ENCODE measurements around the gene RAB23.
"Not testable (repeated sequence)": the region's sequence is repeated elsewhere in the genome, so short reads cannot be mapped to it uniquely, and the experiment has no call there.

RAB23 gene

DNA sequence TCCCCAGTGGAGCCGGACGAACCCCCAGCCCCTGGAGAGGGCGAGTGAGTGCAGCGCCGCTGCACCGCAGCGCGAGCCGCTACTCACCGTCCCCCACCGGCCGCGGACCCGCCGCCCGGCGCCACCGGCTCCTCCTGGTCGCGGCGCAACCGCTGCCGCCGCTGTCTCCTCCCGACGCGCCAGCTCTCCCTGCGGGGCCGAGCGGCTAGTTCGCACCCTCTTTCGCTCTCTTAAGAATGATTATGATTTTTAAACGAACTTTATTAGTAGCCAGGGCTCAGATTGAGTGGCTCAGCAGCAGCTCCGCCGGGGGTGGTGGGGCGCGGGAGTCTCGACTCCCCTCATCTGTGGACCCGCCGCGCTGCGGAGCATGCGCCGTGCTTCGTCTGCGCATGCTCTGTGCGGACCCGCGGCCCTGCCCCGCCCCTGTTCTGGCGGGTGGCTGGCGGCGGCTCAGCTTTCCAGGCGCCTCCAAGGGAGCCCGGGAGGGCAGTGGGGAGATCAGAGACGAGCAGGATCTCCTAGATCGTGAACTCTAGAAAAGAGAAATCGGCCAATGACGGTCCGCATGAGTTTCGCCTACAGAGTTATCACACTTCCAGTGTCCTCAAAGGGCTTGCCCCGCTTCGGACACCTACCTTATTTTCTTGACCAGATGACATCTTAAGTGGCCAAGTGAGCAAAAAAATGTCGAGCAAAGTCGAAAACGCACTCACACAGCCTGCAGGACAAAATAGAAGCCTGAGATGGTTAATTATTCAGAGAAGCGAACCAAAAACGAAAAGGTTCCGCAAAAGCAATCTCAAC, at the start of gene RAB23:
Gene RAB23, minus strand, starts transcription at position 372 of the 807 bp plus-strand sequence. CDS start 11,927 bp downstream, outside the sequence.
- DNase-seq (ENCODE audit: low spot score) = peak; percentile 86

DNA sequence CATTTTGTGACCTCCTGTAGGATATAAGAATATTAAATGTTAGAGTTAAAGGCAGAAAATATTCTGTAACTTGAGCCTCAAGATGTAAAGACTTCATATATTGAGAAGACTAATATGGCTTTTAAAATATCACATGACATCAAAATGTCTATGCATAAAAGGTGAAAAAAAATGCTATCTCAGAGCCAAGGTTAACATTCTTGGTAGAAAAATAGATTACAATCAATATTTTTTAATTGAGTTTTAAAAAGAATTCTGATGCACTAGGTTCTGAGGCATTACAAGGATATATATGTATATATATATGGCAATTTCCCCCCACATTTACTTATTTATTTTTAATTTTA, 46.2 kb upstream of the RAB23 start:
- DNase-seq (ENCODE audit: low spot score) = no peak

DNA sequence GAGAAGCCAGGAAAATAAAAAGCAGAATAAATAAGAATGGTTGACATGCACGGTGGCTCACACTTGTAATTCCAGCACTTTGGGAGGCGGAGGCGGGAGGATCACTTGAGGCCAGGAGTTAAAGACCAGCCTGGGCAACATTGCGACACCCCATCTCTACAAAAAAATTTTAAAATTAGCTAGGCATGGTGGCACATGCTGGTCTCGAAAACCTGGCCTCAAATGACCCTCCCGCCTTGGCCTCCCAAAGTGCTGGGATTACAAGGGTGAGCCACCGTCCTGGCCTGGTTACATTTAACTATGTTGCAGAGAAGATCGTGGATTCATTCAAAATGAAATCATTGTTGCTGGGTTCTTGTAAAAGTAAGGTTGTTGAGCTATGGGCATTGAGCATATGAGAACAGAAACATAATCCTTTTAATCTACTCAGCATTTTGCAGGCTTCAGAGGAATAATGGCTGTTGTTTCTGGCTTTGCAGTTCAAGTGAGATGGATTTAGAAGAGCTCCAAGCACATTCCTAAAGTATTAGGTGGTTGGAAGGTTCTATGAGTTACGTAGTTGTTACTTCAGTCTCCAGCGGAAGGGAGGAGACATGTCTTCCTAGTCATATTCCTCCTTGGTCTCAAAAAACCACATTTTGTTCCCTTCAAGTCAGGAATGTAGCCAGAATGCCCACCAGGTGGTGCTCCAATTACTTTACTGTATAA, 45.6 kb upstream of the RAB23 start:
- DNase-seq (ENCODE audit: low spot score) = no peak

DNA sequence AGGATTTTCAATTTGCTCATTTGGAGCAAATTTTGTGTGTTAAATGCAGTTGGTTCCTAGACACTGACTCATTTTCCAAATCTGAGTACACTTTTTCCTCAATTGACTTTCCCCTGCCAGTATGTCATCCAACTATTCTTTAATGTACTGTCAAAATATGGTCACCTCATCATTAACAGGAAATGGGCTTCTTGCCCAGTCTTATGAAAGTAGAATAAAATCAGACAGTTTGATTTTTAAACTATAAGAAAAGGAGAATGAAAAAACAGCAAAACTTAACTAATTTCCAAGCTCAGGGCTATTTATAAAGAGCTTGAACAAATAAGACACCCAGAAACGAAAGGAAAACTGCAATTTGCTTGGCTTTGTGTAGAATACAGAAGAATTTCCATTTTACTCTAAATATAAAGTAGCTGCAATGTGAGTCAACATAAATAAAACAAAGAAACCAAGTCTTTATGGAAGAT, 43.7 kb upstream of the RAB23 start:
- no peak for DNase-seq (ENCODE audit: low spot score)

DNA sequence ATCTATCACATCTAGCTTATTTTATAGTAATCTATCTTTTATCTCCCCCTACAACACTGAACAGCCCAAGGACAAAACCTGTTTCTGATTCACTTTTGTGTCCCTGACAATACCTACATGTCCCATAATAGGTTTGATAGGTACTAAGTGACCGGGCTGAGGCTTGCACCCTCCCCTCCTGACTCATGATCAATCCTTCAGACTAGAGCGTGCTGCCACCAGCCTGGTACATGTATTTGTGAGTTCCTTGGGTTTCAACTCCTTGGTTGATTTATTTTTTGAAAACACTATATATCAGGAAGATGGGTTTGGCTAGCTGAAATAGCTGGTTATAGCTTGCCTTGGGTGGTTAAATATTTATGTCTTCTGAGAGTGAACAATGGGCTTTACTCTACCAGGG, 41.6 kb upstream of the RAB23 start:
- DNase-seq (ENCODE audit: low spot score) = no peak

DNA sequence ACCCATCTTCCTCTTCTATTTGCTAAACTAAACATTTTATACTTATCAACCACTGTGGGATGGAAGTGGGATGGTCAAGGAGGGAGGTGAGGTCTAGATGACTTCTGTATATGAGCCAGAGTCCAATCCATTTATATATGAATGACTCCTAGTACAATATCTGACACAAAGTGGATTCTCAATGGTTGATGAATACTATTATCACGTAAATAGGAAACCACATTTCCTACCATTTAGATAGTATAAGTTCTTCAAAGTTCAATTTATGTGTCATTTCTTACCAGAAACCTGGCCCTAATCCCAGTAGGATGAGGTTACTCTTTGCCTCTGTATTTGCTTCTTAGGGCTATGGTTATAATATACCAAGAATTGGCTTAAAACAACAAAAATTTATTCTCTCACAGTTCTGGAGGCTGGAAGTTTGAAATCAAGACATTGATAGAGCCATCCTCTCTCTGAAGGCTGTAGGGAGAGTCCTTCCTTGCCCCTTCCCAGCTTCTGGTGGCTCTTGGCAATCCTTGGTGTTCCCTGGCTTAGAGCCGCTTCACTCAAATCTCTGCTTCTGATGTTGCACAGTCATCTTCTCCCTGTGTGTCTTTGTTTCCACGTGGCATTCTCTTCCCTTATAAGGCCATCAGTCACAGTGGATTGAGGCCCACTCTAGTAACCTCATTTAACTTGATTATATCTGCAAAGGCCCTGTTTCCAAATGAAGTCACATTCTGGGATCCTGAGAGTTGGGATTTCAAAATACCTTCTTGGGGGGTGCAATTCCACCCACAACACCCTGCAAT, 41.0 kb upstream of the RAB23 start:
- DNase-seq (ENCODE audit: low spot score) = peak; percentile 19

DNA sequence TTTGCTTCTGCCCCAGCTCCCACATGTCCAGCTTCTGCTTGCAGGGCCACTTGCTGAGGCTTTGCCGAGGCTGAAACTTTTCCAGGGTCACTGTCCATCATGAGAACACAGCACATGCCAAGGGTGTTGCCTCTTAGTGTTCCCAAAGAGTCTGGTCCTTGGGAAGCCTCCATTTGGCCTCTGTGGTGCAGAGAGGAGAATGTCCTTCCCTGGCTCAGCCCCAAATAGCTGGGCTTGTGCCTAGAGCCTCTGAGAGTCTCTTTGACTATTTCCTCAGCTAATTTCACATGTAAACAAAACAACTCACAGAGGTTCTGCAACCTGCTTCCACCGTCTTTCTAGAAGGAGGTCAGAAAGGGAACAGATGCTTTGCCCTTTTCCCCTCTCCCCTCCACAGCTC, 40.4 kb upstream of the RAB23 start:
- DNase-seq (ENCODE audit: low spot score) = peak; percentile 4

DNA sequence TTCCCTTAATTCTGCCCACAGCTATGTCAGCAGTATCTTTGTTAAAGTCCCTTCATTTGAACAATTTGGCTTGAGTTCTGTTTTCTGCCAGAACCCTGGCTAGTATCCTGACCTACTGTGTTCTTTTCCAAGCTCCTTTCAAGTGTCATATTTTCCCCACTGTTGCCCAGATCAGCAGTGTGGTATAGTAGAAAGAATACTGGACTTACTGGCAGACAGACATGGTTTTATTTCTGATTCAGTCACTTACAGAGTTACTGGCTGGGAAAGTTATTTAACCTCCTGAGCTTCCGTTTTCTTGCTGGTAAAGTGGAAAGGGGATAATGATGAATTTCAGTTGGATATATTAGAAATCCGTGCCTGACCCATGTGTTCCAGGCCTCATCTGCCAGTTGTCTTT, 39.8 kb upstream of the RAB23 start:
- DNase-seq (ENCODE audit: low spot score) = no peak

DNA sequence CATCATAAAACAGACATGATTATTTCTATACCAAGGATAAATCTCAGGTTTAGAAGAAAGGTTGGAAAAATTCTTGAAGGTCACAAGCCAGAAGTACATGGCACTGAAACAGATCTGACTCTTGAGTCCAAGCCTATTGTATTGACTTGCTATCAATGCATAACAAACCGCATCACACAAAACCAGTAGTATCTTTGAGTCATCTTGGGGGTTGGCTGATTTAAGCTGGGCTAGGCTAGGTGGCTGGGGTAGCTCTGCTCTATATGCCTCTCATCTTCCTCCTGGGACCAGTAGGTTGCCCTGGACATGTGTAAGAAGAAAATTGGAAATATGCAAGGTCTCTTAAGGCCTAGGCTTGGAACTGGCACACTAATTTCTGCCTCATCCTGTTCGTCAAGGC, 37.0 kb upstream of the RAB23 start:
- DNase-seq (ENCODE audit: low spot score) = no peak

DNA sequence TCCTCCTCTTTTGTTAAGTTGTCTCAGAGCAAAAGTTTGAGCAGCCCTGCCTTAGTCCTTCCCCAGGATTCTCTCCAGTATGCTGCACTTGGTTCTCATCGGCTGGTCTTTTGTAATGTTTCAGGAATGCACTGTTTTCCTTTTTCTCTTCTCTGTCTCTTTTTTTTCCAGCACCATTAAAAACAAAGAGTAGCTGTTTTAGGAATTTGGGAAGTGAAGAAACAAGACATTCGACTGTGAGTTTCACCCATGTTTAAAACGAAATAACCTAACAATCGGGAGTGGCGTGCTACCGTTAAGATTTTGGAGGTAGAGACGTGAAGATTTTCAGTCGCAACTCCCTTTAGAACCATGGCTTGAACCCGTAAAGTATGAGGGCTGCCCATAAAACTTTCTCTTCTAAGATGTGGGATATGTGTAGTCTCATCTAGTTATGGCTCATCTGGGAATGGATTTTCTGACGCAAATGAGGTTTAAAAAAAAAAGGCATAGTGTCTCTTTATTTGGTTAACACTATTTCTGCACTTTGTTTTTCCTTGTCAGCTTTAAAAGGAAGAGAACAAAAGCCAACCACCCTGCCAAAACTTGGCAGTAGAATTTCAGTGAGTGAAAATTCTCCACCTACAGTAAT, 35.9 kb upstream of the RAB23 start:
- no peak for DNase-seq (ENCODE audit: low spot score)

DNA sequence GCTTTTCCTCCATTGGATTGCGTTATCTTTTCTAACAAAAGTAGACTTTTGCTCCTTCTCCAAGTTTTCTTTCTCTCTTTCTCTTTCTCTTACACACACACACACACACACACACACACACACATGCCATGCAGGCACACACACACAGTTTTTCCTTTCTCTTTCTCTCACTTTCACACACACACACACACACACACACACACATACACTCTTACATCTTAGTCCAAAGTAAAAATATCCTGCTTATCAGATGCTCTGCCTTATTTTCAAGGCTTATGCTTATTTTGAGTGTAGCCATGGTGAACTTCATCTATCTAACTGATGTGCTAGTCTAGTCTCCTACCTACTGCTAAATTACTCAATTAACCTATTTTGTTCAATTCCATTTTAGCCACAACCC, 34.4 kb upstream of the RAB23 start:
- DNase-seq (ENCODE audit: low spot score) = no peak

DNA sequence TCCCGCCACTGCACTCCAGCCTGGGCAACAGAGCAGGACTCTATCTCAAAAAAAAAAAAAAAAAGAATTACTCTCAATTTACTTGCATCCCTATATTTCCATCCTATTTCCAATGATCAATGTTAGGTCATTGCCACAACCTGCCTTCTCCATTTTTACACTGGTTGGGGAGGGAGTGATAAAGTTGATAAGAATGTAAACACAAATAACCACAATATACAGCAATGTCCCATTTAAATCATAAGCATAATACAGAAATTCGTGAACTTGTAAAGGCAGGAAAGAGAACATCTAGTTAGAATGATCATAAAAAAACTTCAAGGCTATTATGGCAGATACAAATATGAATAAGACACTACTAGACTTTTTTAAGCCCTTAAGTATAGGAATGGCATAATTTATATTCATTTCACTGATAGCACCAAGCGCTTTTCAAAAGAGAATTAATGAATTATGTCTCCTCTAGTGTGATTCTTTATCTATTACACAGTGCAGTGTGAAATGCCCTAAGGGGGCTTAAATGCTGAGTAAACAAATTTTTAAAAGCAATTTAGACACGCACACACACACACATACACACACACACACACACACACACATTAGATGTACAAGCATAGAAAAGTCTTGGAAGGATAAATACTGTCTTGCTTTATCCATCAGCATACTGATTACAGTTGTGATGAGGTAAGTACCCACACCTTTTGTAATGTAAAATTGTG, 33.5 kb upstream of the RAB23 start:
- no peak for DNase-seq (ENCODE audit: low spot score)

DNA sequence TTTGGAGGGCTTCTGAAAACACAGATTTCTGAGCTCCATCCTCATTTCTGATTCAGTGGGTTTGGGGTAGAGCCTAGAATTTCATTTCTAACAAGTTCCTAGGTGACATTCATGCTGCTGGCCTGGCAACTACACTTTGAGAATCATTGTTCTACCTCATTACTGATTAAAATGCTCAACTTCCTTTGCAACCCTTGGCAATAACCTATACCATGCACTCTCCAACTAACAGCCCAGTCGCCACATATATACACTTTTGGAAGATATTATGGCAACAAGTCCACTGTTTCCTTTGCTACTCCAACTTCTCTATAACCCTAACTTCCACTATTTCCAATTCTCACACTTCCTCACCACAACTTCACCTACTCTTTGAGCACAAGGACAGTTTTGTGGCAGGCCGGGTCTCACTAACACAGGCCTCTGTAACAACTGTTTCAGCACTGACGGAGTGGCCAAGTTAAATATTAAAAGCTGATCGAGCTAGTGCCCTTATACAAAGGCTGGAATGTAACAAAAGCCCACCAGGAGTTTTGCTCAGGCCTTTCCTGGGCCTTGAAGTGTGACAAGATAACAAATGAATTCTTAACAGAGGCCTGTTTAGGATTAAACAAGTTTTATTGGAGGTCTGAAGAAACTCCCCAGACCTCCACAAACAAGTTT, 32.1 kb upstream of the RAB23 start:
- no peak for DNase-seq (ENCODE audit: low spot score)

DNA sequence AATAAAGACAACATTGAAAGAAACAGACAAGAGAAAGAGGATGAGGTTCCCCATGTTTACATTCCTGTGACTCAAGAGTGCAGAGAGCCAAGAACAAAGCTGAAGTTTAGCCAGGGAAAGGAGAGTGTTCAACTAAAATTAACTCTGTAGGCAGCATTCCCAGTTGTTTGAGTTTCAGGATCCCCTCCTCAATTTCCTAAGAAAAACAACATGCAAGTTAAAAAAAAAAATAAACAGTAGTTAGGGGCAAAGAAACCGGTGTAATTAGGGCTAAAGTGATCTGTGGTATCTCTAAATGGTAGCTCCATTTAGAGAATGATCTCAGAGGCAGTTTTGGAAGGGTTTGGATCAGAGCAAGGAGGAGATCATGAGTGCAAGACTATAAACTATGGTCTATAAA, 30.9 kb upstream of the RAB23 start:
- DNase-seq (ENCODE audit: low spot score) = no peak

DNA sequence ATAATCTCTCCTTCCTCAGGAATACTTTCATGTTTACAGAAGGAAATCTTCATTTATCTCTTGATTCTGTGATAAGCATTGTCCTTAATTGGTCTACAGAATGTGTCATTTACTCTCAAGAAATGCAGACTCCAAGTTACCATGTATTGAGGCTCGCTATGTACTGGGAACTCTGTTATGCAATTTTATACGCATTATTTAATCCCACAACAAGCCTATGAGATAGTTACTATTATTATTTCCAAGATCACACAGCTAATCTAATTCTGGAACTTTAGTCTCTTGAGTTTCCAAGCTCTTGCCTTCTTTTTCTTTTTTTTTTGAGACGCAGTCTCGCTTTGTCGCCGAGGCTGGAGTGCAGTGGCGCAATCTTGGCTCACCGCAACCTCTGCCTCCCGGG, 30.0 kb upstream of the RAB23 start:
- no peak for DNase-seq (ENCODE audit: low spot score)

DNA sequence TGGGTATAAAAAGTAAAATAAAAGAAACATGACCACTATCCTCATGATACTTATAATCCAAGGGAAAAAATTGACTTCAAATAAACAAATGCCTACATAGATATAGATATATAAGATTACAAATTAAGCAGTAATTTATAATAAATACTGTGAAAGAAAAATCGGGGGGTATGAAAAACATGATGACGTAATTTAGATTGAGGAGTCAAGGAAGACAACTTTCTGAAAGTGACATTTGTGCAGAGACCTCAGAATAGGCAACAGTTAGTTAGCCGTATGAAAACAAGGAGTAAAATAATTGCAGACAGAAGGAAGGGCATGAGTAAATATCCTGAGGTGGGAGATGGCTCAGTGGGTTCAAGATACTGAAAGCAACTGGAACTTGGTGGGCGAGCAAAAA, 28.2 kb upstream of the RAB23 start:
- no peak for DNase-seq (ENCODE audit: low spot score)

DNA sequence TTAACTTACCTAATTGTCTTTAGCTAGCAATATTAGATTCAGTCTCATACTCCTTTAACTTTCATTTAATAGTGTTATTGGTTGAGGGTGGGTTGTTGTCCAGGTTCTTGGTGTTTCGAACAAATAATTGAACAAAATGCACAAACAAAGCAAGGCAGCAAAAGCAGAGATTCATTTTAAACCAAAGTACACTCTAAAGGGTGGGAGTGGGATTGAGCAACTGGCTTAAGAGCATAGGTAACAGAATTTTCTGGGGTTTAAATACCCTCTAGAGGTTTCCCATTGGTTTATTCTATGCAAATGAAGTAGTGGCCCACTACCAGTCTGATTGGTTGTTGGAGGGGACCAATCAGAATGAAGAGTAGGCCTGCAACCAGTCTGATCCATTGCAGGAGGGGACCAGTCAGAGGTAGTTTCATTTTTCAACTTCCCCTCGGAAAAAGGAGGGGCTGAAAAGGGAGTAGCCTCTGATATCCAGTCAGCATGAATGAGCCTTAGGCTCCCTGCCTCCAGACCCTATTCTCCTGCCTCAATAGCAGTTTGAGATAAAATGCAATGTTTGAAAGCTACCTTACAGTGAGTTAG, 26.3 kb upstream of the RAB23 start:
- DNase-seq (ENCODE audit: low spot score) = no peak

DNA sequence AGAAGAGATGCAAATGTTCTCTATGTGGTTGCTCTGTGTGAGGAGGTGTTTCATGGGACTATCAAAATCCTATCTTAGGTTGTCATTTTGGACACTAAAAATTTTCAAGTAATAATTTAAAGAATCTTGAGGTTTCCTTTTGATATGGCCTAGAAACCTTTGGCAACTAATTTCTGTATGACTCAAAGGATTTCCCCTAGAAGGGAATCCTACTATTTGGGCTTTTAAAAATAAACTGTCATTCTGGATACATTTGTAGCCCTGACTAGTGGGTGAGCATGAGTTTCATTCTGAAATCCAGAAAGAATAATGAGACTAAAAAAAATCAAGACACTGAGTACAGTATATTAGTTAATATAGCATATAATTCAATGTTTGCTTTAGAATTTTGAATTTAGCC, 25.5 kb upstream of the RAB23 start:
- DNase-seq (ENCODE audit: low spot score) = no peak

DNA sequence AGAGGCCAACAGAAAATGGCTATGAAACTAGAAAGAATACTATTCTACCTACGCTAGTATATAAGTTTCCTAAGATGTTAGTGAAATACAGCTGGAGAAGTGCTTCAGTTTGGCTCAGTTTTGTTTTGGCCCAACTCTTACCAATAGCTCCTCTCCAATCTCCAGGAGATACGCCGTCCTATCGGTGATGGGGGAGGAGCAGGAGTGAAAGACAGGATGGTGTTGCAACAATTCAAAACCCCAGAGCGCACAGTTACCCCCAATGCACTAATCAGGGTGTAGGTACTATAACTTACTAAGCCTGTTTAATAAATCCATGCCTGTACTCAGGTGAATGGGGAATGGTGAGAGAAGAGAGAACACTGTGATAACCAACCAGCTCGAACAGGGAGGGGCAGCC, 24.2 kb upstream of the RAB23 start:
- DNase-seq (ENCODE audit: low spot score) = no peak

DNA sequence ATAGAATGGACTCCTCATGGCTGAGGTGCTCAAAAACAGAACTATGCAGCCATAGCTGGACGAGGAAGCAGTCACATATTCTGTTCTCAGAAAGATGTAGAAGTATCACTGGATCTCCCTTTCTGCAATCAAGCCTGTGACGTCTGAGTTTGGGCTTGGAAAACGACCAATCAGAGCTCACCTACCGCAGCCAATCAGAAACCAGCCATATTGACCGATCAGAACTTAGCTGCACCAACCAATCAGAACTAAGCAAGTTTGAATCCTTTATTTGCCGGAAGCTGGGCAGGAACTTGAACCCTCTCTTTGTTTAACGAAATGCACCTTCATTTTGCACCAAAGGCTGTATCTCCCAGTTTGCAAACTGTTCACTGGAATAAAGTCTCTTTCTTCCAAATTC, 21.8 kb upstream of the RAB23 start:
- no peak for DNase-seq (ENCODE audit: low spot score)

DNA sequence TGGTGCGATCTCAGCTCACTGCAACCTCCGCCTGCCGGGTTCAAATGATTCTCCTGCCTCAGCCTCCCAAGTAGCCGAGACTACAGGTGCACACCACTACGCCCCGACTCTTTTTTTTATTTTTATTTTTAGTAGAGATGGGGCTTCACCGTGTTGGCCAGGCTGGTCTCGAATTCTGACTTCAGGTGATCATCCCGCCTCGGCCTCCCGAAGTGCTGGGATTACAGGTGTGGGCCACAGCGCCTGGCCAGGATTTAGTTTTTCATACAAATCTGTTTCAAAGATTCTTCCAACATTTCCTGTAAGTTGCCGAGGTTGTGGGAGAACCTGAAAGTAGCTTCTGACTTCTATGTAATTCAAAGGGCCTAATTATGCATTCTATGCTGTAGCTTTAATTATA, 21.4 kb upstream of the RAB23 start:
- not testable (repeated sequence) for DNase-seq (ENCODE audit: low spot score)
